Spleen (tissue), 7 donors: ENCODE results near the gene TMEM223.

ENCODE experiments used
- POLR2A ChIP-seq, 3 donors: fragments of 450-650 bp; IDR thresholded peaks; one replicate each; pipeline ENCODE4 v1.5.1; 2017; ENCODE audit warnings: antibody characterized with exemption in 3 of 3, mild to moderate bottlenecking in 1 of 3
- POLR2AphosphoS5 ChIP-seq, 3 donors: sonication (generic); formaldehyde crosslinking; IDR thresholded peaks; one replicate each; pipeline ENCODE4 v1.5.1; 2017; ENCODE audit warnings: antibody characterized with exemption in 3 of 3
- TF ChIP-seq, protein P1 (sequence below), 11 experiments: fragments of 200-600 bp in 7 of 11; fragments of 450-650 bp in 4 of 11; sonication (generic) in 4 of 11; IDR thresholded peaks in 8 of 11; conservative IDR thresholded peaks in 3 of 11; 1 replicate in 7 of 11; 2 replicates in 4 of 11; pipeline versions ENCODE4 v1.4.0 to v1.8.0; 2016 to 2021; ENCODE audit warnings: antibody characterized with exemption in 11 of 11, inconsistent platforms in 4 of 11, mild to moderate bottlenecking in 1 of 11
- donor health status: DM: no; HTN: no; CAD: no; lungs with moderate emphysema.
- donor health status: DM: no; HTN: no; CAD: no.
- donor health status: DM: no; HTN: no; CAD: no.

- TF ChIP-seq, protein P1, sequence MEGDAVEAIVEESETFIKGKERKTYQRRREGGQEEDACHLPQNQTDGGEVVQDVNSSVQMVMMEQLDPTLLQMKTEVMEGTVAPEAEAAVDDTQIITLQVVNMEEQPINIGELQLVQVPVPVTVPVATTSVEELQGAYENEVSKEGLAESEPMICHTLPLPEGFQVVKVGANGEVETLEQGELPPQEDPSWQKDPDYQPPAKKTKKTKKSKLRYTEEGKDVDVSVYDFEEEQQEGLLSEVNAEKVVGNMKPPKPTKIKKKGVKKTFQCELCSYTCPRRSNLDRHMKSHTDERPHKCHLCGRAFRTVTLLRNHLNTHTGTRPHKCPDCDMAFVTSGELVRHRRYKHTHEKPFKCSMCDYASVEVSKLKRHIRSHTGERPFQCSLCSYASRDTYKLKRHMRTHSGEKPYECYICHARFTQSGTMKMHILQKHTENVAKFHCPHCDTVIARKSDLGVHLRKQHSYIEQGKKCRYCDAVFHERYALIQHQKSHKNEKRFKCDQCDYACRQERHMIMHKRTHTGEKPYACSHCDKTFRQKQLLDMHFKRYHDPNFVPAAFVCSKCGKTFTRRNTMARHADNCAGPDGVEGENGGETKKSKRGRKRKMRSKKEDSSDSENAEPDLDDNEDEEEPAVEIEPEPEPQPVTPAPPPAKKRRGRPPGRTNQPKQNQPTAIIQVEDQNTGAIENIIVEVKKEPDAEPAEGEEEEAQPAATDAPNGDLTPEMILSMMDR (IDR thresholded peaks at IDR 0.05 in 8 of 11, conservative IDR thresholded peaks at IDR 0.05 in 3 of 11) = peak; percentile 93 to 99 (median 97)
- TF ChIP-seq POLR2AphosphoS5 (IDR thresholded peaks at IDR 0.05) (peak in 1 of 3 donors; percentile 65), POLR2A (IDR thresholded peaks at IDR 0.05) (no peak)
These were observed 5.3 kb downstream of the TMEM223 start for GRCh38 chr11:62786318-62787004.
